Choroid plexus epithelial cell (primary cell): ENCODE data around the gene HAUS2.
A peak's percentile ranks its signal among the peaks of the same experiment; 100 is the strongest.

Source experiments
- DNase-seq: peaks from one replicate; pipeline ENCODE4 v3.0.0-alpha.2; 2010; ENCODE audit warnings: low read depth
- H3K4me3 ChIP-seq: 2 replicates; pipeline ENCODE4 v1.5.1; 2011; ENCODE audit warnings: low read depth, mild to moderate bottlenecking, control low read depth, low read length, moderate library complexity
- CTCF ChIP-seq: conservative IDR thresholded peaks from 2 replicates; pipeline ENCODE4 v1.5.1; 2011; ENCODE audit warnings: low read depth, mild to moderate bottlenecking, control low read depth, inconsistent platforms, low read length, moderate library complexity

HAUS2 gene

GRCh38 chr15:42508263-42508690 lies 40.4 kb upstream of the HAUS2 start:
- peak; percentile 52 for DNase-seq
- TF ChIP-seq CTCF: no peak

GRCh38 chr15:42510258-42511006 lies 38.2 kb upstream of the HAUS2 start:
- no peak for TF ChIP-seq CTCF
- H3K4me3 ChIP-seq: no peak overlapping the region
- DNase-seq: peak; percentile 14

More at GRCh38 chr15:42508263-42508690, 40.4 kb upstream of the HAUS2 start:
- no peak overlapping the region for H3K4me3 ChIP-seq

GRCh38 chr15:42511007-42511391 lies 37.6 kb upstream of the HAUS2 start:
- DNase-seq: peak; percentile 83
- H3K4me3 ChIP-seq: peak overlapping the region; percentile 30
- TF ChIP-seq CTCF: no peak

GRCh38 chr15:42523331-42523730 lies 25.3 kb upstream of the HAUS2 start:
- TF ChIP-seq CTCF: no peak
- DNase-seq: no peak
- no peak overlapping the region for H3K4me3 ChIP-seq

GRCh38 chr15:42528970-42529369 lies 19.7 kb upstream of the HAUS2 start:
- H3K4me3 ChIP-seq: no peak overlapping the region
- no peak for DNase-seq
- no peak for TF ChIP-seq CTCF

- H3K4me3 ChIP-seq: no peak overlapping the region
- DNase-seq: no peak
- no peak for TF ChIP-seq CTCF
Observed at GRCh38 chr15:42533246-42533645, 15.4 kb upstream of the HAUS2 start.

- TF ChIP-seq CTCF: no peak
- no peak overlapping the region for H3K4me3 ChIP-seq
- DNase-seq: peak; percentile 4
Observed at GRCh38 chr15:42544853-42545629, 3.6 kb upstream of the HAUS2 start.
